Hepatocyte (in vitro differentiated cells): ENCODE measurements around the gene TRA2B. TPM values are rescaled to one million over a fixed set of nuclear protein-coding genes. Genes with fewer than 3 reads are reported as not detected.

Experiments used
- DNase-seq: peaks from one replicate; pipeline ENCODE4 v3.0.0-alpha.2; 2016; ENCODE audit warnings: low spot score
- H2AFZ ChIP-seq: fragments of 200-600 bp; sonication (generic); 2 replicates; pipeline ENCODE4 v1.6.0; 2016; ENCODE audit warnings: antibody characterized with exemption, mild to moderate bottlenecking
- H3K27ac ChIP-seq: fragments of 200-600 bp; sonication (generic); 2 replicates; pipeline ENCODE4 v1.5.1; 2016; ENCODE audit warnings: mild to moderate bottlenecking
- H3K27me3 ChIP-seq: fragments of 200-600 bp; sonication (generic); 2 replicates; pipeline ENCODE4 v1.6.1; 2016
- H3K36me3 ChIP-seq: fragments of 200-600 bp; sonication (generic); replicated peaks from 2 replicates; pipeline ENCODE4 v1.5.1; 2016; ENCODE audit warnings: low read depth; ENCODE audit not compliant: insufficient read depth
- H3K4me1 ChIP-seq: fragments of 200-600 bp; sonication (generic); 2 replicates; pipeline ENCODE4 v1.5.1; 2016; ENCODE audit warnings: mild to moderate bottlenecking, moderate library complexity; ENCODE audit not compliant: insufficient read depth
- H3K4me2 ChIP-seq: fragments of 200-600 bp; sonication (generic); 2 replicates; pipeline ENCODE4 v1.6.0; 2016
- H3K4me3 ChIP-seq: fragments of 200-600 bp; sonication (generic); 2 replicates; pipeline ENCODE4 v1.5.1; 2016; ENCODE audit warnings: mild to moderate bottlenecking
- H3K79me2 ChIP-seq: fragments of 200-600 bp; sonication (generic); 2 replicates; pipeline ENCODE4 v1.6.0; 2017; ENCODE audit warnings: mild to moderate bottlenecking
- H3K9me2 ChIP-seq: fragments of 200-600 bp; sonication (generic); replicated peaks from 2 replicates; pipeline ENCODE4 v1.6.0; 2017; ENCODE audit warnings: mild to moderate bottlenecking; ENCODE audit not compliant: insufficient read depth
- H3K9me3 ChIP-seq: fragments of 200-600 bp; sonication (generic); 2 replicates; pipeline ENCODE4 v1.5.1; 2016; ENCODE audit warnings: low read depth, mild to moderate bottlenecking
- H4K20me1 ChIP-seq: fragments of 200-600 bp; sonication (generic); 2 replicates; pipeline ENCODE4 v1.6.0; 2016; ENCODE audit warnings: mild to moderate bottlenecking; ENCODE audit not compliant: insufficient read depth, poor library complexity, severe bottlenecking
- EZH2 ChIP-seq: fragments of 200-600 bp; sonication (generic); IDR thresholded peaks from 2 replicates; pipeline ENCODE4 v1.6.1; 2016; ENCODE audit warnings: antibody characterized with exemption, mild to moderate bottlenecking, borderline replicate concordance
- EZH2phosphoT487 ChIP-seq: fragments of 200-600 bp; sonication (generic); IDR thresholded peaks from one replicate; pipeline ENCODE4 v1.6.1; 2018; ENCODE audit warnings: antibody characterized with exemption, mild to moderate bottlenecking, low read depth, moderate library complexity; ENCODE audit not compliant: unreplicated experiment, severe bottlenecking
- WGBS: methylation state at CpG from one replicate; pipeline ENCODE4 v1.1.6; 2016; ENCODE audit warnings: low lambda C conversion rate; ENCODE audit errors: missing lambda C conversion rate; 5-methylcytosine and 5-hydroxymethylcytosine counted together
- polyA plus RNA-seq: library from polyadenylated mRNA; unstranded; fragments of >200 nt; fragmentation: Nextera tagmentation; extraction: Ambion mirVana; gene quantifications from 2 replicates; pipeline ENCODE4 v1.2.1, GENCODE V29; 2016
- total RNA-seq: library from RNA; depleted of rRNA; stranded (reverse); fragments of >200 nt; gene quantifications from 2 replicates; pipeline ENCODE4 v1.2.3, GENCODE V29; 2014
- TF ChIP-seq, protein P1 (sequence below): fragments of 200-600 bp; sonication (generic); IDR thresholded peaks from 2 replicates; pipeline ENCODE4 v1.5.1; 2016; ENCODE audit warnings: antibody characterized with exemption, mild to moderate bottlenecking; ENCODE audit not compliant: poor library complexity

Gene TRA2B
- total and polyA plus RNA-seq, 2 experiments from 2014 or later = 93.6 to 135 TPM

DNA sequence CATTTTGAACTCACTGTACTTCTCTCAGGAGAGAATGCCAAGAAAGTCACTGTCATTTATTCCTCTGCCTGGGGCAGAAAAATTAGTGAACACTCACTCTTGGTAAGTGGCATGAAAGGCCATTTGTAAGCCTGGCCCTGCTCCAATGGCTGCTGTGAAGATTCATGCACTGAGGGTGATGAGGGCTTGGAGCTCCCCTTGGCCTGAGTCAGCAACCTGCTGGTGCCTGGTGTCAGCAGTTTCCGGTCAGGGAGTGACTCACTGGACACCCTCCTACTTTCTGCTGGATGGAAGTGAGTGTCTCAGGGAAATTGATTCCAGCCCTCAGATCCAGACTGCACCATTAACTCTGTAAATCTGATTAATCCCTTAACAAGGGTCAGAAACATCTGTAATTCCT lies 37.6 kb downstream of the TRA2B start:
- H4K20me1 ChIP-seq = no peaks in the 10 kb centered on the region
- H3K79me2 ChIP-seq = no peaks in the 10 kb centered on the region
- no peak for TF ChIP-seq EZH2
- TF ChIP-seq, protein P1, sequence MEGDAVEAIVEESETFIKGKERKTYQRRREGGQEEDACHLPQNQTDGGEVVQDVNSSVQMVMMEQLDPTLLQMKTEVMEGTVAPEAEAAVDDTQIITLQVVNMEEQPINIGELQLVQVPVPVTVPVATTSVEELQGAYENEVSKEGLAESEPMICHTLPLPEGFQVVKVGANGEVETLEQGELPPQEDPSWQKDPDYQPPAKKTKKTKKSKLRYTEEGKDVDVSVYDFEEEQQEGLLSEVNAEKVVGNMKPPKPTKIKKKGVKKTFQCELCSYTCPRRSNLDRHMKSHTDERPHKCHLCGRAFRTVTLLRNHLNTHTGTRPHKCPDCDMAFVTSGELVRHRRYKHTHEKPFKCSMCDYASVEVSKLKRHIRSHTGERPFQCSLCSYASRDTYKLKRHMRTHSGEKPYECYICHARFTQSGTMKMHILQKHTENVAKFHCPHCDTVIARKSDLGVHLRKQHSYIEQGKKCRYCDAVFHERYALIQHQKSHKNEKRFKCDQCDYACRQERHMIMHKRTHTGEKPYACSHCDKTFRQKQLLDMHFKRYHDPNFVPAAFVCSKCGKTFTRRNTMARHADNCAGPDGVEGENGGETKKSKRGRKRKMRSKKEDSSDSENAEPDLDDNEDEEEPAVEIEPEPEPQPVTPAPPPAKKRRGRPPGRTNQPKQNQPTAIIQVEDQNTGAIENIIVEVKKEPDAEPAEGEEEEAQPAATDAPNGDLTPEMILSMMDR = no peak
- no peak overlapping the region for H3K4me2 ChIP-seq
- no peak overlapping the region for H2AFZ ChIP-seq
- 17% methylated on average over 1 of the region's 1 CpG for WGBS
- H3K27me3 ChIP-seq = no peaks in the 10 kb centered on the region
- no peaks in the 10 kb centered on the region for H3K9me2 ChIP-seq
- peak overlapping the region; percentile 31 for H3K27ac ChIP-seq
- DNase-seq = peak; percentile 85
- no peak overlapping the region for H3K4me3 ChIP-seq
- no peaks in the 10 kb centered on the region for H3K36me3 ChIP-seq
- no peaks in the 10 kb centered on the region for H3K9me3 ChIP-seq
- no peaks in the 10 kb centered on the region for H3K4me1 ChIP-seq

DNA sequence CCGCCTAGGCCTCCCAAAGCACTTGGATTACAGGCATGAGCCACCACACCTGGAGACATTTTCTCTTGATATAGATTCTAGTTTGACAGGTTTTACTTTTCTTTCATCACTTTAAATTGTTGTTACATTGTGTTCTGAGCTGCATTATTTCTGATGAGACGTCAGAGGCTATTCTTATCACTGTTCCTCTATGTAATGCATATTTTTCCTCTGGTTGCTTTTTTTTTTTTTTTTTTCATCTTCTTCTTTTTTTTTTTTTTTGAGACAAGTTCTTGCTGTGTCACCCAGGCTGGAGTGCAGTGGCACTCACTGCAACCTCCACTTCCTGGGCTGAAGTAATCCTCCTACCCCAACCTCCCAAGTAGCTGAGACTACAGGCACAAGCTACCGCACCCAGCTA lies 41.2 kb downstream of the TRA2B start:
- Histone ChIP-seq H3K79me2 (no peaks in the 10 kb centered on the region), H4K20me1 (no peaks in the 10 kb centered on the region), H3K4me3 (no peak overlapping the region), H3K27ac (no peak overlapping the region), H3K9me3 (no peaks in the 10 kb centered on the region), H3K36me3 (no peaks in the 10 kb centered on the region), H3K4me2 (no peak overlapping the region), H3K9me2 (no peaks in the 10 kb centered on the region), H3K4me1 (no peaks in the 10 kb centered on the region), H2AFZ (no peak overlapping the region), H3K27me3 (no peaks in the 10 kb centered on the region)
- 85% methylated on average over 3 of the region's 3 CpGs for WGBS
- no peak for DNase-seq
- TF ChIP-seq, protein P1 = no peak
- TF ChIP-seq EZH2phosphoT487 = no peak
- no peak for TF ChIP-seq EZH2

DNA sequence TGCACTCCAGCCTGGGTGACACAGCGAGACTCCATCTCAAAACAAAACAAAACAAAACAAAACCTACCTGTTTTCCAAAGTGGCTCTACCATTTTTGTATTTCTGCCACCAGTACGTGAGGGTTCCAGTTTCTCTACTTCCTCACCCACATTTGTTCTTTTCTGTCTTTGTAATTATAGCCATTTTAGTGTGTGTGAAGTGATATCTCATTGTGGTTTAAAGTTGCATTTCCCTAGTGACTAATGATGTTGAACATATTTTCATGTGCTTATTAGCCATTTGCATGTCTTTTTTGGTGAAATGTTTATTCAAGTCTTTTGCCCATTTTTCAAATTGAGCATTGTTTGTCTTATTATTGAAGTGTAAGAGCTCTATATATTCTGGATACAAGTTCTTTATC lies 50.7 kb downstream of the TRA2B start:
- H3K4me3 ChIP-seq = no peak overlapping the region
- no peak overlapping the region for H3K4me2 ChIP-seq
- no peaks in the 10 kb centered on the region for H3K27me3 ChIP-seq
- no peak overlapping the region for H3K27ac ChIP-seq
- DNase-seq = no peak
- no peaks in the 10 kb centered on the region for H3K9me2 ChIP-seq
- no peaks in the 10 kb centered on the region for H3K9me3 ChIP-seq
- H4K20me1 ChIP-seq = no peaks in the 10 kb centered on the region
- no peaks in the 10 kb centered on the region for H3K79me2 ChIP-seq
- TF ChIP-seq EZH2phosphoT487 = no peak
- TF ChIP-seq, protein P1 = no peak
- no peak for TF ChIP-seq EZH2
- no peaks in the 10 kb centered on the region for H3K4me1 ChIP-seq
- no peak overlapping the region for H2AFZ ChIP-seq
- 80% methylated on average over 2 of the region's 2 CpGs for WGBS
- no peaks in the 10 kb centered on the region for H3K36me3 ChIP-seq

DNA sequence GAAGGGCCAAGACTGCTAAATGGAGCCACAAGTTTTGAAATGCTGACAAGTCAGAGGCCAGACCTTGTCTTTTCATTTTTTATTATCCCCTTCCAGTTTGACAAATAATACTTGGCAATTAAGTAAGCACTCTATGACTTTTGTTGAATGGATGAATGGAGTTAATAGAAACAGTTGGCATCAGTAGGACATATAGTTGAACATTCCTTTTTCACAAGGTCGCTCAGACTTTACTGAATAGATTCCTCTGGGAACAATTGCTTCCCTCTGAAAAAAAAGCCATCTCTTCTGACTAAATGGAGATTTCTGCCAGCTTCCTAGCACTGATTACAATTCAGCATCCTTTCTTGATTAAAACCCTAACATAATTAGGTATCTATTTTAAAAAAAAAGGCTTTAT lies 53.2 kb downstream of the TRA2B start:
- no peak overlapping the region for H3K27ac ChIP-seq
- no peak overlapping the region for H2AFZ ChIP-seq
- no peak overlapping the region for H3K4me2 ChIP-seq
- TF ChIP-seq EZH2phosphoT487 = no peak
- TF ChIP-seq EZH2 = no peak
- TF ChIP-seq, protein P1 = no peak
- H3K9me2 ChIP-seq = no peaks in the 10 kb centered on the region
- H3K4me3 ChIP-seq = no peak overlapping the region
- H3K79me2 ChIP-seq = no peaks in the 10 kb centered on the region
- DNase-seq = no peak
- H4K20me1 ChIP-seq = no peaks in the 10 kb centered on the region
- no peaks in the 10 kb centered on the region for H3K9me3 ChIP-seq
- 84% methylated on average over 1 of the region's 1 CpG for WGBS
- no peaks in the 10 kb centered on the region for H3K36me3 ChIP-seq
- H3K27me3 ChIP-seq = no peaks in the 10 kb centered on the region
- H3K4me1 ChIP-seq = no peaks in the 10 kb centered on the region
